Astrocyte (in vitro differentiated cells and primary cell): ENCODE data around the gene VAV2.

Experiments used
- CTCF ChIP-seq: IDR thresholded peaks from 2 replicates; pipeline ENCODE4 v1.5.1; 2011; ENCODE audit warnings: low read depth, mild to moderate bottlenecking, inconsistent platforms, low read length, moderate library complexity; ENCODE audit not compliant: insufficient read depth
- EZH2 ChIP-seq: IDR thresholded peaks from 2 replicates; pipeline ENCODE4 v1.6.1; 2012; ENCODE audit warnings: mild to moderate bottlenecking, low read length, inconsistent platforms; ENCODE audit not compliant: insufficient read depth

DNA sequence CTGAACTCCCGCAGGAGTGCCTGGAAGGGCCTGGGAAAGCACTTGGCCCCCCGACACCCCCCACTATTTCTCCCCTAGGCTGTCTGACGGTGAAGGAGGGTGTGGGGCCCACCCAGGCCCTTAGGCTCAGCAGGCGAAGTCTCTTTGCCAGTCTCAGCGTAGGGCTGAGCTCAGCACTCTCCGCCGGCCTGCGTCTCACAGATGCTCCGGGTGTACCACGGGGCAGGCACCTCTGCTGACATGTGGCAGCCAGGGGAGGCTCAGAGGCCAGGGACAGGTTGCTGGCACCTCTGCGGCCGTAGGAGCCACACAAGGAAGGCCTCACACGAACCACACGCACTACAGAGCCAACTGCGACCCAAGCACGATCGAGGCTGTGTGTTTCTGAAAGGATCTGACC, 114.2 kb downstream of the VAV2 start:
- TF ChIP-seq CTCF (no peak), EZH2 (no peak)
